Renal pelvis (tissue), 4 donors: ENCODE data around the gene OTUD7B. TPM values are rescaled to one million over a fixed set of nuclear protein-coding genes. Genes with fewer than 3 reads are reported as not detected.

Experiments
- DNase-seq: peaks from one replicate; pipeline ENCODE4 v3.0.0-alpha.2; 2013
- polyA plus RNA-seq, 3 donors: library from polyadenylated mRNA; unstranded; fragments of 120-200 nt; gene quantifications; one replicate each; pipeline ENCODE4 v1.2.1, GENCODE V29; 2013; ENCODE audit not compliant: insufficient read length in 3 of 3

The OTUD7B gene
- polyA plus RNA-seq, 3 donors, result 15.3 to 22.7 (median 17.8) TPM

DNA sequence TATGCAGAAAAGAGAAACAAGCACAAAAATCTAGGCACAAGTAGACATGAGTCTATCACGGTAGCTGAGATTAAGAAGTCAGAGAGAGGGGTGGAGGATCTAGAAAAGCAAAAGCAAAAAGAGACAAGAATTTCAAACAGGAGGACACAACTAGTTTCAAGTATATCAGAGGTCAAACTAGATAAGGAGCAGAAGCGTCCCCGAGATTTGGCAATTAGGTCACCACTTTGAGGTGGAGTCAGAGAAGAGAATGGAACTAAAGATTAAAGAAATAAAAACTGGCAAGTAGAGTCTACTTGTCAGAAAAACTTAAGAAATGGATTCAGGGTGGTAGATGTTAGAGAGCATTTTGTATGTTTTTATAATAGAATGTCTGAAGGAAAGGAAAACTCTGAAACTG, 85.2 kb downstream of the OTUD7B start:
- no peak for DNase-seq

DNA sequence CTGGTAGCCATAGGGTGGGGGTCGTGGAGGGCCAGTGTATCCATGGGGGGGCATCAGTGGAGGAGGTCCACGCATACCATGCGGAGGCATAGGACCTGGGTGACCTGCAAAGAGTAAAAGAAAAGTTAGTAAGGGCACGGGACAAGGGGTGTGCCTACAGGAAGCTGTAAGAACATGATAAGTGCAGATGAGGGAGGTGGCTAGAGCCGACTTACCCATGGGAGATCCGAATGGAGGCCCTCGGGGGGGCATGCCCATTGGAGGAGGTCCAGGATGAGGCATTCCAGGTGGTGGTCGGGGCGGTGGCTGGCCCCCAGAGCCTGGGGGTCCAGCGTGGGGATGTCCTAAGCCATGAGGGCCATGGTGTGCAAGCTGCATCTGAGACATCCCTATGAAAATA, 86.9 kb downstream of the OTUD7B start:
- DNase-seq, result no peak

- peak; percentile 52 for DNase-seq
Measured at GRCh38 chr1:149917571-149918144, 92.9 kb downstream of the OTUD7B start, which contains the start of gene SV2A. Gene SV2A (minus strand): TSS chr1:149917844. CDS start chr1:149913840, 4,004 bp downstream.

DNA sequence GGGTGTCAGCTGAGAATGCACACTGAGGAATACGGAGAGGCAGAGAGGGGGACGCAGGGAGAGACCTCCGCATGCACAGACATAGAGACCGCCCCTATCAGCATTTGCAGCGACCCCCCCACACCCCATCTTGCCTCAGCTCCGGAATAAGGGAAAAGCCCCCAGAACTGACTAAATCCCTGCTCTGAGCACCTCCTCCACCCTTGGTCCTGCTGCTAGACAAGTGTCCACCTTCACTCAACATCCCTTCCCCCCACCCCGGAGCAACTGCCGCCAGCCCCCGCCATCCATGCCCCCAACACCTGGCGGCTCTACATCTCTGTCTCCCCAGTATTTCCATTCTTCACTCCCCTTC, 93.7 kb downstream of the OTUD7B start:
- no peak for DNase-seq

DNA sequence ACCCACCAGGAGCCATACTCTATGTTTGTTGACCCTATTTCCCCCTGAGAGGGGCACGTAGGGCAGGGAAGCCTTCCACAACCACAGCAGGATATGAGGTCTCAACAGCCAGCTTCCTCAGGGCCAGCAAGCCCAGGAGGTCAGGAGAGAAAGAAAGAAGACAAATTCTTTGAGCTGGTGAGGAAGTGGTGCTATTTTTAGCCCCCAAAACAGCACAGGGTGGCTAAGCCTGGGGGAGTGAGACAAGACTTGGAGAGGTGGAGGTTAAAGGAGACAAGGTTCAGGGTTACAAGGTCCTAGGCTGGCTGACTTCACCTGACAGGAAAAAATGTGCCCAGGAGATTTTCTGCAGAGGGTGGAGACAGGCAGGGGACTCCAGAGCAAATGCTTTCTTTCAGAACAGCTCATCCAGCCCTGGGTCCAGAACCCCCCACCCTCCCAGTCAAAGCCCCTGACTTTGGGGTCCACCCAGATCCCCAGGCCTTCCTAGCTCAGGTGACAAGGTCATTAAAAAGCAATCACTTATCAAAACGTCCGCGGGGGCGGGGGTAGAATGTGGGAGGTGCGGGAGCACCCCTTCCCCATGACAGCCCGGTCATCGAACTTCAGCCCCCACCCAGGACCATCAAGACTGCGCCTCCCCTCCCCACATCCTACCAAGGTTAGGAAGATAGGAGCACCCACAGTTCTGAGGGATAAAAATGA, 94.2 kb downstream of the OTUD7B start:
- no peak for DNase-seq

- DNase-seq, result no peak
Measured at GRCh38 chr1:149915429-149916192, 94.9 kb downstream of the OTUD7B start.

- DNase-seq, result no peak
Measured at GRCh38 chr1:149914545-149914944, 96.0 kb downstream of the OTUD7B start.

GRCh38 chr1:149906570-149907075, 103.9 kb downstream of the OTUD7B start:
- no peak for DNase-seq

- DNase-seq, result no peak
Measured at GRCh38 chr1:149903836-149904491, 106.6 kb downstream of the OTUD7B start.

DNA sequence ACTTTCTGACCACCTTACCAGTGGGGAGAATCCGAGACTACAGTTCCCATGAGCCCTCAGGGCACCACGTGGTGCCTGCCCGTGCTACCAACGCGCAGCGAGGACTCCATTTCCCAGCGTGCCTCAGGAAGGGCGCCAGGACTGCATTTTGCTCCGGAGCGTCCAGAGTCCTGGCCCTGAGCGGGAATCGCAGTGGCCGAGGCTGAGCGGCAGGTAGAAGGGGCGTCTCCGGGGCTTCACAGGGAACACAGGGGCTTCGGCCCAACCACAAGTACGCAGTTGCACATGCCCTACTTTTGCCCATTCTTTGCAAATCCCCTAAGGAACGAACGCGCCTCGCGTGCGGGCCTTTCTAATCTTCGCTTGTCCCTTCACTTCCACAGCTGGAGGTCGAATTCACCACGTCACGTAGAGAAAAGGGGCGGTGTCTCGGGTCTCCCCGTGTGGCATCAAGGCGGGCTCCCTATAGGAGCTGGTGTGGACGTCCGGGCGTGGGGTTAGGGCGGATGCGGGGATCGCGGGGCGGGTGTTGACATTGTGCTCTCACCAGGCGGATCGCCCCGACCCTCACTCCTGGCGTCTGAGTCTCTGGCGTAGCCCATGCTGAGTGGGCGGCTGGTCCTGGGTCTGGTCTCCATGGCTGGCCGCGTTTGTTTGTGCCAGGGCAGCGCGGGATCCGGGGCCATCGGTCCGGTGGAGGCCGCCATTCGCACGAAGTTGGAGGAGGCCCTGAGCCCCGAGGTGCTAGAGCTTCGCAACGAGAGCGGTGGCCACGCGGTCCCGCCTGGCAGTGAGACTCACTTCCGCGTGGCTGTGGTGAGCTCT, 110.9 kb downstream of the OTUD7B start, which contains the start of gene BOLA1:
Gene BOLA1 (plus strand): TSS at position 109 of the 825 bp plus-strand sequence. CDS start 492 bp downstream, at position 601.
- DNase-seq, result peak; percentile 93

- DNase-seq, result no peak
Measured at GRCh38 chr1:149896575-149896974, 114.0 kb downstream of the OTUD7B start.

DNA sequence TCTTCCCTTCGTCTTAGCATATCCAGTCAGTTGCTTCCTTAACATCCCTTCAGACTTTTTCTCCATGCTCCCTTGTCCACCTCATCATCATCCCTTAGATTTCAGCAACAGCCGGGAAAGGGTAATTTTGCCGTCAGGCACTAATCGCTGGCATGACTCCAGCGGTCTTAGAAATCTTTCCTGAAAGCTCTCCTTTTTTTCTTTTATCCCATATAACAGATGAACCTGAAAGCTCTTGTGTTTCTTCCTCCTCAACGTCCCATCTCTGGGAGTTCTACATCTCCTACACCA, 121.6 kb downstream of the OTUD7B start:
- peak; percentile 48 for DNase-seq

GRCh38 chr1:149888247-149888998, 122.1 kb downstream of the OTUD7B start:
- DNase-seq, result peak; percentile 93

Other genes with a start within 250 kb of the OTUD7B start
- gene FCGR1A, start 228.0 kb downstream of the OTUD7B start, polyA plus RNA-seq, result 1 to 10 TPM; 1.9 to 2.5 (median 2.0) TPM
- gene BOLA1, start 111.2 kb downstream of the OTUD7B start, polyA plus RNA-seq, result 10 to 100 TPM; 22.0 to 29.8 (median 27.7) TPM
- gene SV2A, start 92.9 kb downstream of the OTUD7B start, polyA plus RNA-seq, result 1 to 10 TPM; 7.5 to 8.2 (median 8.2) TPM
- 10 to 100 TPM; 76.5 to 89.7 (median 82.8) TPM for gene SF3B4, start 82.9 kb downstream of the OTUD7B start, polyA plus RNA-seq
- gene MTMR11, start 73.8 kb downstream of the OTUD7B start, polyA plus RNA-seq, result 10 to 100 TPM; 26.7 to 35.8 (median 31.0) TPM
- gene VPS45, start 57.0 kb upstream of the OTUD7B start, polyA plus RNA-seq, result 10 to 100 TPM; 62.5 to 77.8 (median 66.7) TPM
- 10 to 100 TPM; 45.4 to 59.3 (median 59.0) TPM for gene PLEKHO1, start 139.2 kb upstream of the OTUD7B start, polyA plus RNA-seq
- 100 to 1,000 TPM; 112 to 136 (median 132) TPM for gene ANP32E, start 225.4 kb upstream of the OTUD7B start, polyA plus RNA-seq
- 1 to 10 TPM; 6.6 to 6.8 (median 6.6) TPM for gene CA14, start 247.0 kb upstream of the OTUD7B start, polyA plus RNA-seq